Naive thymus-derived CD4-positive, alpha-beta T cell (primary cell): ENCODE data around the gene XYLT1. TPM values are rescaled to one million over a fixed set of nuclear protein-coding genes. Genes with fewer than 3 reads are reported as not detected.

Experiments used
- ATAC-seq: fragments of 150-1000 bp; cut with Tn5 transposase; 2 replicates; pipeline ENCODE4 v1.10.0; 2021; ENCODE audit warnings: mild to moderate bottlenecking, moderate library complexity
- CTCF ChIA-PET: fragments of 350-600 bp; sonication (Branson Sonifier 250); formaldehyde crosslinking; loops from one replicate; lab custom pipeline; 2021; ENCODE audit warnings: antibody characterized with exemption; lab: Charles Lee
- POLR2A ChIA-PET: fragments of 350-600 bp; sonication (Branson Sonifier 250); formaldehyde crosslinking; loops from one replicate; lab custom pipeline; 2021; ENCODE audit warnings: antibody characterized with exemption, inconsistent platforms; lab: Charles Lee
- DNase-seq, 9 donors: peaks; one replicate each; pipeline versions ENCODE4 v3.0.0 to v3.0.0-alpha.2; 2020 to 2022; ENCODE audit warnings: mixed read lengths in 1 of 9
- H3K27ac ChIP-seq: one replicate; pipeline ENCODE4 v1.7.0; 2013; ENCODE audit warnings: mild to moderate bottlenecking, low read depth, low read length, moderate library complexity
- H3K27me3 ChIP-seq, 2 donors: one replicate each; pipeline ENCODE4 v1.7.0; 2013; ENCODE audit warnings: low read length in 2 of 2, mild to moderate bottlenecking in 2 of 2, moderate library complexity in 2 of 2; ENCODE audit not compliant: control insufficient read depth in 2 of 2, insufficient read depth in 2 of 2
- H3K36me3 ChIP-seq, 3 experiments: 1 replicate in 2 of 3; 2 replicates in 1 of 3; pipeline ENCODE4 v1.7.0; 2013; ENCODE audit warnings: low read length in 3 of 3, mild to moderate bottlenecking in 3 of 3, moderate library complexity in 1 of 3; ENCODE audit not compliant: insufficient read depth in 3 of 3, control insufficient read depth in 2 of 3
- H3K4me1 ChIP-seq, 2 donors: one replicate each; pipeline ENCODE4 v1.7.0; 2013; ENCODE audit warnings: low read length in 2 of 2, mild to moderate bottlenecking in 2 of 2, moderate library complexity in 1 of 2; ENCODE audit not compliant: control insufficient read depth in 2 of 2, insufficient read depth in 2 of 2
- H3K4me3 ChIP-seq: 2 replicates; pipeline ENCODE4 v1.7.0; 2013; ENCODE audit warnings: mild to moderate bottlenecking, low read length
- H3K9me3 ChIP-seq, 3 experiments: 1 replicate in 2 of 3; 2 replicates in 1 of 3; pipeline ENCODE4 v1.7.0; 2013; ENCODE audit warnings: low read length in 3 of 3; ENCODE audit not compliant: control insufficient read depth in 2 of 3
- H3K27ac Mint-ChIP-seq, 9 donors: one replicate each; pipeline ENCODE4 v1.8.0; 2020 to 2022; ENCODE audit warnings: mixed read lengths in 9 of 9, mild to moderate bottlenecking in 8 of 9, moderate library complexity in 5 of 9, inconsistent platforms in 2 of 9
- H3K27me3 Mint-ChIP-seq, 5 donors: one replicate each; pipeline ENCODE4 v1.8.0; 2021 to 2022; ENCODE audit warnings: mixed read lengths in 5 of 5, mild to moderate bottlenecking in 1 of 5
- H3K36me3 Mint-ChIP-seq, 5 donors: one replicate each; pipeline ENCODE4 v1.8.0; 2020 to 2022; ENCODE audit warnings: mixed read lengths in 5 of 5, mild to moderate bottlenecking in 3 of 5, inconsistent platforms in 1 of 5
- H3K4me1 Mint-ChIP-seq, 7 donors: one replicate each; pipeline ENCODE4 v1.8.0; 2020 to 2022; ENCODE audit warnings: mixed read lengths in 7 of 7, mild to moderate bottlenecking in 3 of 7, inconsistent platforms in 1 of 7
- H3K4me3 Mint-ChIP-seq, 10 donors: one replicate each; pipeline ENCODE4 v1.8.0; 2020 to 2022; ENCODE audit warnings: mild to moderate bottlenecking in 10 of 10, mixed read lengths in 10 of 10, moderate library complexity in 6 of 10, inconsistent platforms in 2 of 10
- H3K9me3 Mint-ChIP-seq, 11 donors: one replicate each; pipeline ENCODE4 v1.8.0; 2020 to 2022; ENCODE audit warnings: mixed read lengths in 11 of 11, mild to moderate bottlenecking in 4 of 11, inconsistent platforms in 1 of 11, moderate library complexity in 1 of 11
- intact Hi-C, 2 donors: fragments of 100-400 bp; cut with micrococcal nuclease; formaldehyde crosslinking; loops; one replicate each; pipeline ENCODE4 v1.15.1; 2023
- polyA plus RNA-seq, 2 donors: library from polyadenylated mRNA; unstranded; fragments of 300-500 nt; fragmentation: Illumina TruSeq; gene quantifications; one replicate each; pipeline ENCODE4 v1.2.3, GENCODE V29; 2021
- total RNA-seq, 6 experiments: library from RNA in 5 of 6; stranded (reverse) in 5 of 6; gene quantifications; 1 replicate in 5 of 6; 2 replicates in 1 of 6; pipeline ENCODE4 v1.2.3 and lab custom pipeline; 2021 to 2026

XYLT1 gene
- total and polyA plus RNA-seq, 7 experiments from 2014 or later = 1.9 to 50.4 (median 37.9) TPM

GRCh38 chr16:17106243-17106791 lies 364.4 kb downstream of the XYLT1 start:
- Histone ChIP-seq H3K4me3 (no peak overlapping the region), H3K27ac (no peak overlapping the region), H3K9me3 (no peaks in the 10 kb centered on the region), H3K36me3 (peaks cover 0 to 9% (median 0%) of the 10 kb centered on the region in 3 experiments), H3K27me3 (no peaks in the 10 kb centered on the region), H3K4me1 (peaks cover 4 to 9% of the 10 kb centered on the region in 2 donors)
- Mint-ChIP-seq H3K27me3 (no peaks in the 10 kb centered on the region), H3K9me3 (peaks cover 0 to 6% (median 0%) of the 10 kb centered on the region in 11 donors), H3K4me3 (no peak overlapping the region), H3K36me3 (peaks cover 0 to 42% (median 15%) of the 10 kb centered on the region in 5 donors), H3K4me1 (peaks cover 9 to 31% (median 19%) of the 10 kb centered on the region in 7 donors), H3K27ac (no peak overlapping the region)
- ChIA-PET CTCF (no interaction called here), POLR2A (no interaction called here)
- intact Hi-C loops = loop anchor here in 1 of 2 donors (10.0 kb wide), 1 partner anchor 92 kb away; no protein-coding TSS in a partner anchor
- ATAC-seq (no peak), DNase-seq (no peak)

- no peaks in the 10 kb centered on the region for H3K9me3 ChIP-seq
- Mint-ChIP-seq H3K9me3 (peaks cover 0 to 7% (median 0%) of the 10 kb centered on the region in 11 donors), H3K27ac (peak overlapping the region in 8 of 9 donors; percentile 19 to 88 (median 48)), H3K27me3 (no peaks in the 10 kb centered on the region), H3K4me3 (peak overlapping the region in 9 of 10 donors; percentile 20 to 65 (median 54)), H3K36me3 (peaks cover 0 to 35% (median 9%) of the 10 kb centered on the region in 5 donors), H3K4me1 (peaks cover 9 to 31% (median 19%) of the 10 kb centered on the region in 7 donors)
- POLR2A ChIA-PET = no interaction called here
- H3K4me1 ChIP-seq = peaks cover 4 to 9% of the 10 kb centered on the region in 2 donors
- CTCF ChIA-PET = interaction anchor here (0.6 kb wide), 2 partner anchors 19 to 481 kb away, joined by 3 read pairs; no protein-coding TSS in a partner anchor
- peaks cover 0 to 6% (median 0%) of the 10 kb centered on the region in 3 experiments for H3K36me3 ChIP-seq
- intact Hi-C loops = loop anchor here in 1 of 2 donors (10.0 kb wide), 1 partner anchor 91 kb away; no protein-coding TSS in a partner anchor
- H3K4me3 ChIP-seq = no peak overlapping the region
- no peaks in the 10 kb centered on the region for H3K27me3 ChIP-seq
- ATAC-seq = peak; percentile 55
- no peak overlapping the region for H3K27ac ChIP-seq
- peak in 6 of 9 donors; percentile 5 to 36 (median 22) for DNase-seq
Observed at GRCh38 chr16:17105239-17105797, 365.4 kb downstream of the XYLT1 start.

- H3K27me3 Mint-ChIP-seq = no peaks in the 10 kb centered on the region
- Histone ChIP-seq H3K4me1 (peaks cover 4 to 9% of the 10 kb centered on the region in 2 donors), H3K27ac (no peak overlapping the region), H3K36me3 (peaks cover 0 to 6% (median 0%) of the 10 kb centered on the region in 3 experiments), H3K9me3 (no peaks in the 10 kb centered on the region), H3K4me3 (no peak overlapping the region), H3K27me3 (no peaks in the 10 kb centered on the region)
- peaks cover 0 to 31% (median 5%) of the 10 kb centered on the region in 5 donors for H3K36me3 Mint-ChIP-seq
- ChIA-PET POLR2A (no interaction called here), CTCF (no interaction called here)
- no peak for DNase-seq
- H3K4me1 Mint-ChIP-seq = peaks cover 9 to 31% (median 19%) of the 10 kb centered on the region in 7 donors
- H3K4me3 Mint-ChIP-seq = peak overlapping the region in 8 of 10 donors; percentile 20 to 65 (median 54)
- peaks cover 0 to 7% (median 0%) of the 10 kb centered on the region in 11 donors for H3K9me3 Mint-ChIP-seq
- intact Hi-C loops = loop anchor here in 1 of 2 donors (10.0 kb wide), 1 partner anchor 90 kb away; no protein-coding TSS in a partner anchor
- ATAC-seq = no peak
- peak overlapping the region in 8 of 9 donors; percentile 19 to 88 (median 48) for H3K27ac Mint-ChIP-seq
Observed at GRCh38 chr16:17104654-17105053, 366.1 kb downstream of the XYLT1 start.

DNA sequence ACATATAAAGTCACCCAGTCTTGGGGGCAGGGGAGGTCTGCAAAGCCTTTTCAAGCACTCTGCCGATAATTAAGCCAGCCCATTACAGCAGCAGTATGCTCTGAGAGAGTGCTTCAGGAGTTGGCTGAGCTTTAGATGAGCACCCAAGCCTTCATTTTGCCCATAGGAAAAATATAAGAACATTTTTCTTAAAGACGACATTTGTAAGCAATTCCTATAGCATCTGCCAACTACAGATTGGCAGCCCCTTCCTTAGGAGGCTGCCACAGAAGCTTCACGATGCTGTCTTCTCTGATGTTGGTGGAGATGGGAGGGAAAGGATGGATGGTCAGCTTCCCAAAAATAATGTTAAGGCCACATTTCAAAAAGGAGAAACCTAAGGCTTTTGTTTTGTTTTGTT lies 367.5 kb downstream of the XYLT1 start:
- Histone ChIP-seq H3K9me3 (no peaks in the 10 kb centered on the region), H3K36me3 (no peaks in the 10 kb centered on the region), H3K27me3 (no peaks in the 10 kb centered on the region), H3K4me1 (peaks cover 4 to 9% of the 10 kb centered on the region in 2 donors), H3K27ac (no peak overlapping the region), H3K4me3 (no peak overlapping the region)
- CTCF ChIA-PET = no interaction called here
- DNase-seq (no peak), ATAC-seq (no peak)
- peaks cover 0 to 19% (median 0%) of the 10 kb centered on the region in 5 donors for H3K36me3 Mint-ChIP-seq
- peaks cover 0 to 7% (median 0%) of the 10 kb centered on the region in 11 donors for H3K9me3 Mint-ChIP-seq
- H3K4me3 Mint-ChIP-seq = no peak overlapping the region
- no peaks in the 10 kb centered on the region for H3K27me3 Mint-ChIP-seq
- H3K4me1 Mint-ChIP-seq = peaks cover 9 to 31% (median 20%) of the 10 kb centered on the region in 7 donors
- POLR2A ChIA-PET = no interaction called here
- peak overlapping the region in 2 of 9 donors; percentile 6 to 7 for H3K27ac Mint-ChIP-seq
- intact Hi-C loops = loop anchor here in 1 of 2 donors (10.0 kb wide), 1 partner anchor 88 kb away; no protein-coding TSS in a partner anchor

DNA sequence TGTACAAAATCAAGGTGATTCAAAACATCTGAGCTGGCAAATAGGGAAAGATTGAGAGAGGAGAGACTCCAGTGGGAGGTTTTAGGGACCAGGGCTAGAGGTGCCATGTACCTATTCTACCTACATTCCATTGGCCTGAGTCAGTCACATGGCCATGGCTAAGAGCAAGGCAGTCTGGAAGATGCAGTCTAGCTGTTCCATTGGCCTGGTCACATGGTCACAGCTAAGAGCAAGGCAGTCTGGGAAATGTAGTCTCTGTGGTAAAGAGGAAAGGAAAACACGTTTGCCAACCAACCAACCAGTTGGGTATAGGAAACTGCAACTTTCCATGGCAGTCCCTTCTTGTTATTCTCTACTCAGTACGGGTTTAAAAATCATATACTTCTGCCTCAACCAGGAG lies 369.1 kb downstream of the XYLT1 start:
- CTCF ChIA-PET = no interaction called here
- Histone ChIP-seq H3K27ac (no peak overlapping the region), H3K4me1 (peaks cover 4 to 9% of the 10 kb centered on the region in 2 donors), H3K9me3 (no peaks in the 10 kb centered on the region), H3K36me3 (no peaks in the 10 kb centered on the region), H3K27me3 (no peaks in the 10 kb centered on the region), H3K4me3 (no peak overlapping the region)
- Mint-ChIP-seq H3K9me3 (peaks cover 0 to 7% (median 0%) of the 10 kb centered on the region in 11 donors), H3K4me3 (no peak overlapping the region), H3K27ac (peak overlapping the region in 2 of 9 donors; percentile 39 to 44), H3K4me1 (peaks cover 9 to 30% (median 19%) of the 10 kb centered on the region in 7 donors), H3K36me3 (peaks cover 0 to 9% (median 0%) of the 10 kb centered on the region in 5 donors), H3K27me3 (no peaks in the 10 kb centered on the region)
- DNase-seq = no peak
- ATAC-seq = no peak
- intact Hi-C loops = loop anchor here in 1 of 2 donors (10.0 kb wide), 1 partner anchor 87 kb away; no protein-coding TSS in a partner anchor
- POLR2A ChIA-PET = no interaction called here

GRCh38 chr16:17098685-17099084 lies 372.1 kb downstream of the XYLT1 start:
- no peaks in the 10 kb centered on the region for H3K36me3 ChIP-seq
- Mint-ChIP-seq H3K27me3 (peaks cover 0 to 6% (median 0%) of the 10 kb centered on the region in 5 donors), H3K4me1 (peaks cover 0 to 9% (median 5%) of the 10 kb centered on the region in 7 donors), H3K27ac (no peak overlapping the region), H3K36me3 (peaks cover 0 to 9% (median 0%) of the 10 kb centered on the region in 5 donors), H3K4me3 (no peak overlapping the region), H3K9me3 (peaks cover 0 to 7% (median 0%) of the 10 kb centered on the region in 11 donors)
- ATAC-seq = no peak
- no peak for DNase-seq
- POLR2A ChIA-PET = no interaction called here
- CTCF ChIA-PET = no interaction called here
- no peaks in the 10 kb centered on the region for H3K9me3 ChIP-seq
- H3K4me1 ChIP-seq = no peaks in the 10 kb centered on the region
- intact Hi-C loops = no loop called here
- no peak overlapping the region for H3K4me3 ChIP-seq
- H3K27ac ChIP-seq = no peak overlapping the region
- no peaks in the 10 kb centered on the region for H3K27me3 ChIP-seq
